ENCODE results near the gene UACA.

The UACA gene

GRCh38 chr15:70632491-70633102 lies 130.8 kb downstream of the UACA start:
- no peak for ATAC-seq
- TF ChIP-seq BACH2 (CRISPR knock-in tag; IDR thresholded peaks at IDR 0.05; ENCODE audit: borderline replicate concordance) (no peak), ZNF70 (CRISPR knock-in tag; IDR thresholded peaks at IDR 0.05) (no peak), ESRRG (CRISPR knock-in tag; IDR thresholded peaks at IDR 0.05) (no peak), ZC3H10 (CRISPR knock-in tag; IDR thresholded peaks at IDR 0.05) (no peak), ZNF8 (CRISPR knock-in tag; IDR thresholded peaks at IDR 0.05) (no peak), OSR1 (CRISPR knock-in tag; IDR thresholded peaks at IDR 0.05) (no peak), ISL1 (CRISPR knock-in tag; IDR thresholded peaks at IDR 0.05) (no peak)

DNA sequence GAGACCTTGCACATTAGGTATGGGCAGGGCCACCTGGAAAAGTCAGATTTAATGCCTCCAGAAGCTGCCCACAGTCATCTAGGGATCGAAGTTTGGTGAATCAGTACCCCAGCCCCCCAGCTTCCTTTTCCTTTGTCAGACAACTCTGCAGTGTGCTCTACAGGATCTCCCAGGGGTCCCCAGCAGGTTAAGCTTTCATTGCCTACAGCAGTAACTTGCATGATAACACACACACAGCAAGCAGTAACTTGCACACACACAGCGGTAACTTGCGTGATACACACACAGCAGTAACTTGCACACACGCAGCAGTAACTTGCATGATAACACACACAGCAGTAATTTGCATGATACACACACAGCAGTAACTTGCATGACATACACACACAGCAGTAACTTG lies 131.3 kb downstream of the UACA start:
- no peak for ATAC-seq
- TF ChIP-seq ZFP3 (CRISPR knock-in tag; IDR thresholded peaks at IDR 0.05) (no peak), ZFP30 (CRISPR knock-in tag; IDR thresholded peaks at IDR 0.05) (no peak), ZNF565 (CRISPR knock-in tag; conservative IDR thresholded peaks at IDR 0.05; ENCODE audit: low read depth) (no peak)

DNA sequence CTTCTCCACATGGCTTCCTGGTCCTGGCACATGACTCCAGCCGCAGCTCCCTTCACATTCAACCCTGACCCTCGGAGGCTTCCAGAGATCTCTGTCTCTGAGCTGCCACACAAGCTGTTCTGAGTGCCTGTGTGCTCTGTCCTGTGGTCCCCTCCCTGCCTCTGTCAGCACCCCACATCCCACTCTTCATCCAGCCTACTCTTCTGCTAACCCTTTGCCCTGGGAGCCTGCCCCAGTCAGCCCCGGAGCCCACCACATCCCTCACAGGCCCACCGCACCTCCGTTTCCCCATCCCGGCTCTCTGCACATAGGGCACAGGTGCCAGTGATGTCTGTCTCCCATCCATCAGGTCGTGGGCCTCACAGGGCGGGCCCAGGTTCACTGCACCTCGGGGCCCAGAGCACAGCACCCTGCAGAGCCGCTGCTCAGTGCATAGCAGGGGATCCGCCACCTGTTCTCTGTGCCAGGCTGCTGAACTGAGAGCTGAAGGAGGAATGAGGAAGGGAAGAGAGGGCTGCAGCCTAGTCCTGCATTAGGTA lies 133.6 kb downstream of the UACA start:
- TF ChIP-seq ISL1 (CRISPR knock-in tag; IDR thresholded peaks at IDR 0.05) = no peak
- TF ChIP-seq, protein P1, sequence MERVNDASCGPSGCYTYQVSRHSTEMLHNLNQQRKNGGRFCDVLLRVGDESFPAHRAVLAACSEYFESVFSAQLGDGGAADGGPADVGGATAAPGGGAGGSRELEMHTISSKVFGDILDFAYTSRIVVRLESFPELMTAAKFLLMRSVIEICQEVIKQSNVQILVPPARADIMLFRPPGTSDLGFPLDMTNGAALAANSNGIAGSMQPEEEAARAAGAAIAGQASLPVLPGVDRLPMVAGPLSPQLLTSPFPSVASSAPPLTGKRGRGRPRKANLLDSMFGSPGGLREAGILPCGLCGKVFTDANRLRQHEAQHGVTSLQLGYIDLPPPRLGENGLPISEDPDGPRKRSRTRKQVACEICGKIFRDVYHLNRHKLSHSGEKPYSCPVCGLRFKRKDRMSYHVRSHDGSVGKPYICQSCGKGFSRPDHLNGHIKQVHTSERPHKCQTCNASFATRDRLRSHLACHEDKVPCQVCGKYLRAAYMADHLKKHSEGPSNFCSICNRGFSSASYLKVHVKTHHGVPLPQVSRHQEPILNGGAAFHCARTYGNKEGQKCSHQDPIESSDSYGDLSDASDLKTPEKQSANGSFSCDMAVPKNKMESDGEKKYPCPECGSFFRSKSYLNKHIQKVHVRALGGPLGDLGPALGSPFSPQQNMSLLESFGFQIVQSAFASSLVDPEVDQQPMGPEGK (CRISPR knock-in tag; IDR thresholded peaks at IDR 0.05; ENCODE audit: borderline replicate concordance) = no peak
- TF ChIP-seq ZNF70 (CRISPR knock-in tag; IDR thresholded peaks at IDR 0.05) = no peak
- no peak for TF ChIP-seq ZC3H10 (CRISPR knock-in tag; IDR thresholded peaks at IDR 0.05)
- TF ChIP-seq, protein P2, sequence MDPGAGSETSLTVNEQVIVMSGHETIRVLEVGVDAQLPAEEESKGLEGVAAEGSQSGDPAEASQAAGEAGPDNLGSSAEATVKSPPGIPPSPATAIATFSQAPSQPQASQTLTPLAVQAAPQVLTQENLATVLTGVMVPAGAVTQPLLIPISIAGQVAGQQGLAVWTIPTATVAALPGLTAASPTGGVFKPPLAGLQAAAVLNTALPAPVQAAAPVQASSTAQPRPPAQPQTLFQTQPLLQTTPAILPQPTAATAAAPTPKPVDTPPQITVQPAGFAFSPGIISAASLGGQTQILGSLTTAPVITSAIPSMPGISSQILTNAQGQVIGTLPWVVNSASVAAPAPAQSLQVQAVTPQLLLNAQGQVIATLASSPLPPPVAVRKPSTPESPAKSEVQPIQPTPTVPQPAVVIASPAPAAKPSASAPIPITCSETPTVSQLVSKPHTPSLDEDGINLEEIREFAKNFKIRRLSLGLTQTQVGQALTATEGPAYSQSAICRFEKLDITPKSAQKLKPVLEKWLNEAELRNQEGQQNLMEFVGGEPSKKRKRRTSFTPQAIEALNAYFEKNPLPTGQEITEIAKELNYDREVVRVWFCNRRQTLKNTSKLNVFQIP (CRISPR knock-in tag; IDR thresholded peaks at IDR 0.05; ENCODE audit: borderline replicate concordance, low read depth) = no peak
- TF ChIP-seq GLIS3 (CRISPR knock-in tag; IDR thresholded peaks at IDR 0.05) = no peak
- no peak for TF ChIP-seq OSR1 (CRISPR knock-in tag; IDR thresholded peaks at IDR 0.05)
- TF ChIP-seq ESRRG (CRISPR knock-in tag; IDR thresholded peaks at IDR 0.05) = no peak
- TF ChIP-seq ZFP30 (CRISPR knock-in tag; IDR thresholded peaks at IDR 0.05) = no peak
- no peak for TF ChIP-seq RARB (CRISPR knock-in tag; IDR thresholded peaks at IDR 0.05)
- no peak for TF ChIP-seq CREB5 (CRISPR knock-in tag; IDR thresholded peaks at IDR 0.05; ENCODE audit: low read depth)
- no peak for ATAC-seq

GRCh38 chr15:70628549-70628896 lies 134.8 kb downstream of the UACA start:
- ATAC-seq = no peak
- TF ChIP-seq CSDC2 (CRISPR knock-in tag; IDR thresholded peaks at IDR 0.05) = no peak
- no peak for TF ChIP-seq GLIS3 (CRISPR knock-in tag; IDR thresholded peaks at IDR 0.05)
- no peak for TF ChIP-seq PPARA (CRISPR knock-in tag; IDR thresholded peaks at IDR 0.05; ENCODE audit: borderline replicate concordance)
- TF ChIP-seq ZFP30 (CRISPR knock-in tag; IDR thresholded peaks at IDR 0.05) = no peak

DNA sequence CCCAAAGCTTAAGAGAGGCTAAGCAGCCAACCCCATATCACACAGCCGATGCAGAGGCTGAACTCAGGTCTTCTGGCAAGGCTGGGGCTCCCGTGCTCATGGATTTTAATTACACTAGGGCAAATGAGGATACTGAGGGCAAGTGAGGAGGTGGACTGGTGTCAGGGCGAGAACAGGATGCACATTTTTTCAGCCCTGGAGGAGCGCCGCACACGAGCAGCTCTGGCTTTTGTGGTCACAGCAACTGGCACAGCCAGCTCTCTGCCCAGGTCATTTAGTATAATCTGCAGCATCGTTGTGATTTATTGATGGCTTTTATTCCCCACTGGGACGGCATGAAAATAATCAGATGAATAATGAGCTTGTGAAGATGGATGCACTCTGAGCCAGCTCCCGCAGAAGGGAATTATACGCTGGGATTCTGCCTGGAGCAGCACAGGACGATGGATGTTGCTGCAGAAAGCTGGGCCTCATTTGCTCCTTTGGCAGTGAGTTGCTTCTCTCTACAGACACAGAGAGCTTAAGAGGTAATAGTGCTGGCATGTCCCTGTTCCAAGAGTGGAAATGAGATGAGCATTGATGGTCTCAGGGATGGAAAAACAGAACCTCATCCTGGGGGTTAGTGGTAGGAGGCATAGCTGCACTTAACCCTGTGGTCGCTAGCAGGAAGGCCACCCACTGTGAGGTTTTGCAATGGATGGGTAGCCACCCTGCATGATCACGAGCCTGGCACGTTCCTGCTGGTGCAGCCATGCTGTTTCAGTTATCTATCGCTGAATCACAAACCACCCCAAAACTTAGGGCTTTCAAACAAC lies 135.4 kb downstream of the UACA start:
- peak; percentile 89 for ATAC-seq
- peak; percentile 52; the same call in 1 of the 2 replicates for TF ChIP-seq ISL1 (CRISPR knock-in tag; IDR thresholded peaks at IDR 0.05)
- TF ChIP-seq OSR1 (CRISPR knock-in tag; IDR thresholded peaks at IDR 0.05) = no peak

DNA sequence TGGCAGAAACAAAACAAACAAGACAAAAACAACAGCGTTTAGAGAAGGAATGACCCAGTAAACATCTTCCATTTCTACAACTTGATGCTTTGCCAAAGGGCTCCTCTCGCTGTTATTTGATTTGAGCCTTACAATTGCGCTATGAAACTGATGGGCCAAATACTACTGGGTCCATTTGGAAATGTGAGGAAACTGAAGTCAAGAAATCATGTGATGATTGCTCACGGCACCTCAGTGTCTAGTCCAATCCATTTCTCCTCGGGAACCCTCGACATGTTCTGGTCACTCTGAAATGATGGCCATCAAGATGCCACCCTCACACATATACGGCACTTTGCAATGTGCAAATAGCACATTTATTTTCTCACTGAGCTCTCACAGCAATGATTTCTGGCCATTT lies 136.0 kb downstream of the UACA start:
- no peak for ATAC-seq
- TF ChIP-seq SNAI2 (CRISPR knock-in tag; IDR thresholded peaks at IDR 0.05) (no peak), ARNTL (CRISPR knock-in tag; IDR thresholded peaks at IDR 0.05; ENCODE audit: borderline replicate concordance, low read depth) (no peak), TOX (CRISPR knock-in tag; IDR thresholded peaks at IDR 0.05; ENCODE audit: borderline replicate concordance) (no peak), CSDC2 (CRISPR knock-in tag; IDR thresholded peaks at IDR 0.05) (no peak), ZNF565 (CRISPR knock-in tag; conservative IDR thresholded peaks at IDR 0.05; ENCODE audit: low read depth) (no peak), PPARA (CRISPR knock-in tag; IDR thresholded peaks at IDR 0.05; ENCODE audit: borderline replicate concordance) (no peak), ZFP30 (CRISPR knock-in tag; IDR thresholded peaks at IDR 0.05) (no peak), ZNF8 (CRISPR knock-in tag; IDR thresholded peaks at IDR 0.05) (no peak), ISL1 (CRISPR knock-in tag; IDR thresholded peaks at IDR 0.05) (no peak), BACH2 (CRISPR knock-in tag; IDR thresholded peaks at IDR 0.05; ENCODE audit: borderline replicate concordance) (no peak), ZNF70 (CRISPR knock-in tag; IDR thresholded peaks at IDR 0.05) (no peak), ESRRG (CRISPR knock-in tag; IDR thresholded peaks at IDR 0.05) (no peak), ZC3H10 (CRISPR knock-in tag; IDR thresholded peaks at IDR 0.05) (no peak), TCF4 (CRISPR knock-in tag; IDR thresholded peaks at IDR 0.05; ENCODE audit: borderline replicate concordance) (no peak)
- TF ChIP-seq, protein P1 (CRISPR knock-in tag; IDR thresholded peaks at IDR 0.05; ENCODE audit: borderline replicate concordance) = no peak
- TF ChIP-seq, protein P2 (CRISPR knock-in tag; IDR thresholded peaks at IDR 0.05; ENCODE audit: borderline replicate concordance, low read depth) = no peak

Measured in SK-N-SH treated with all-trans-retinoic acid at 6 μM for 48 hours (cell line).